Thoracic aorta (tissue), 2 donors: ENCODE results near the gene TRMT2A. TPM values are rescaled to one million over a fixed set of nuclear protein-coding genes. Genes with fewer than 3 reads are reported as not detected.
"Not testable (repeated sequence)": the region's sequence is repeated elsewhere in the genome, so short reads cannot be mapped to it uniquely, and the experiment has no call there.

ENCODE experiments used
- ATAC-seq: fragments of 150-250 bp; one replicate; pipeline ENCODE4 v1.8.0; 2017; ENCODE audit warnings: low read depth; ENCODE audit not compliant: insufficient number of reproducible peaks, low FRiP score
- DNase-seq: peaks from one replicate; pipeline ENCODE4 v3.0.0-alpha.2; 2020; ENCODE audit warnings: low spot score
- H3K27ac ChIP-seq, 2 donors: fragments of 200-600 bp; sonication (generic); 1 replicate in 1 of 2; 2 replicates in 1 of 2; pipeline ENCODE4 v1.5.1; 2016; ENCODE audit warnings: mild to moderate bottlenecking in 2 of 2, moderate library complexity in 2 of 2
- H3K27me3 ChIP-seq: fragments of 200-600 bp; sonication (generic); replicated peaks from 2 replicates; pipeline ENCODE4 v1.6.0; 2016; ENCODE audit warnings: mild to moderate bottlenecking; ENCODE audit not compliant: insufficient read depth
- H3K36me3 ChIP-seq: fragments of 200-600 bp; sonication (generic); one replicate; pipeline ENCODE4 v1.5.1; 2016
- H3K4me1 ChIP-seq, 2 donors: fragments of 200-600 bp; sonication (generic); 1 replicate in 1 of 2; 2 replicates in 1 of 2; pipeline versions ENCODE4 v1.5.1 to v1.6.0; 2016; ENCODE audit warnings: low read depth in 2 of 2, mild to moderate bottlenecking in 1 of 2; ENCODE audit not compliant: control insufficient read depth in 1 of 2
- H3K4me3 ChIP-seq: fragments of 200-600 bp; sonication (generic); 2 replicates; pipeline ENCODE4 v1.5.1; 2016; ENCODE audit warnings: mild to moderate bottlenecking
- H3K9me3 ChIP-seq: fragments of 200-600 bp; sonication (generic); 2 replicates; pipeline ENCODE4 v1.5.1; 2016
- CTCF ChIP-seq: fragments of 200-600 bp; sonication (generic); IDR thresholded peaks from one replicate; pipeline ENCODE4 v1.5.1; 2019; ENCODE audit warnings: antibody characterized with exemption
- total RNA-seq, 2 donors: library from RNA; depleted of rRNA; stranded (reverse); fragments of >200 nt; gene quantifications; one replicate each; pipeline versions ENCODE4 v1.1.0 to v1.2.3, GENCODE V29; 2016

Gene TRMT2A
- total RNA-seq, 2 donors from 2014 or later = 61.8 to 94.8 TPM

GRCh38 chr22:20160041-20160440, 43.0 kb upstream of the TRMT2A start:
- Histone ChIP-seq H3K27ac (no peak overlapping the region), H3K27me3 (no peaks in the 10 kb centered on the region), H3K36me3 (no peaks in the 10 kb centered on the region), H3K4me1 (no peaks in the 10 kb centered on the region), H3K4me3 (no peak overlapping the region), H3K9me3 (no peaks in the 10 kb centered on the region)
- DNase-seq = no peak
- ATAC-seq = no peak
- TF ChIP-seq CTCF = no peak

GRCh38 chr22:20159531-20159930, 42.5 kb upstream of the TRMT2A start:
- not testable (repeated sequence) for H3K27me3 ChIP-seq, DNase-seq, H3K9me3 ChIP-seq, H3K4me3 ChIP-seq, H3K27ac ChIP-seq, H3K36me3 ChIP-seq, ATAC-seq, H3K4me1 ChIP-seq

- no peak for DNase-seq
- no peak for TF ChIP-seq CTCF
- no peak for ATAC-seq
- Histone ChIP-seq H3K9me3 (no peaks in the 10 kb centered on the region), H3K36me3 (no peaks in the 10 kb centered on the region), H3K27ac (no peak overlapping the region), H3K4me3 (no peak overlapping the region), H3K27me3 (no peaks in the 10 kb centered on the region), H3K4me1 (no peaks in the 10 kb centered on the region)
Measured at GRCh38 chr22:20159076-20159475, 42.0 kb upstream of the TRMT2A start.

GRCh38 chr22:20158391-20159036, 41.5 kb upstream of the TRMT2A start:
- Histone ChIP-seq H3K36me3 (no peaks in the 10 kb centered on the region), H3K9me3 (no peaks in the 10 kb centered on the region), H3K4me1 (no peaks in the 10 kb centered on the region), H3K27ac (no peak overlapping the region), H3K27me3 (no peaks in the 10 kb centered on the region), H3K4me3 (no peak overlapping the region)
- ATAC-seq = no peak
- DNase-seq = no peak
- no peak for TF ChIP-seq CTCF

- Histone ChIP-seq H3K27me3 (no peaks in the 10 kb centered on the region), H3K4me3 (no peak overlapping the region), H3K36me3 (no peaks in the 10 kb centered on the region), H3K4me1 (no peaks in the 10 kb centered on the region), H3K9me3 (no peaks in the 10 kb centered on the region), H3K27ac (no peak overlapping the region)
- DNase-seq (no peak), ATAC-seq (no peak)
- TF ChIP-seq CTCF = no peak
Measured at GRCh38 chr22:20157430-20158183, 40.6 kb upstream of the TRMT2A start.
